WTC11 (cell line): Measurements from ENCODE around the gene TTC33.

Source experiments
- CREM ChIP-seq: sonication (generic); formaldehyde crosslinking; IDR thresholded peaks from 2 replicates; pipeline ENCODE4 v1.8.1; 2022; ENCODE audit warnings: mild to moderate bottlenecking, missing genetic modification reagents, moderate library complexity
- IRF1 ChIP-seq: sonication (generic); formaldehyde crosslinking; IDR thresholded peaks from 2 replicates; pipeline ENCODE4 v1.8.0; 2023; ENCODE audit warnings: missing genetic modification reagents
- NFATC4 ChIP-seq: fragments of 250-450 bp; sonication (Bioruptor Pico); IDR thresholded peaks from 2 replicates; pipeline ENCODE4 v1.9.0; 2021; ENCODE audit warnings: mild to moderate bottlenecking
- NR2C2 ChIP-seq: sonication (generic); formaldehyde crosslinking; IDR thresholded peaks from 2 replicates; pipeline ENCODE4 v1.8.0; 2022; ENCODE audit warnings: mild to moderate bottlenecking, missing genetic modification reagents
- RORB ChIP-seq: fragments of 250-450 bp; sonication (Bioruptor Pico); IDR thresholded peaks from 2 replicates; pipeline ENCODE4 v1.9.0; 2021; ENCODE audit warnings: mild to moderate bottlenecking
- SP1 ChIP-seq: sonication (generic); formaldehyde crosslinking; conservative IDR thresholded peaks from 2 replicates; pipeline ENCODE4 v1.8.1; 2022; ENCODE audit warnings: missing genetic modification reagents
- ZBTB21 ChIP-seq: sonication (generic); formaldehyde crosslinking; IDR thresholded peaks from 2 replicates; pipeline ENCODE4 v1.8.1; 2023; ENCODE audit warnings: mild to moderate bottlenecking, missing genetic modification reagents, borderline replicate concordance
- TF ChIP-seq, protein P1 (sequence below): fragments of 200-600 bp; IDR thresholded peaks from 2 replicates; pipeline ENCODE4 v1.8.0; 2022; ENCODE audit warnings: antibody characterized with exemption
- TF ChIP-seq, protein P2 (sequence below): sonication (generic); formaldehyde crosslinking; IDR thresholded peaks from 2 replicates; pipeline ENCODE4 v1.8.0; 2022; ENCODE audit warnings: mild to moderate bottlenecking, missing genetic modification reagents

GRCh38 chr5:40679913-40680681 lies 75.7 kb downstream of the TTC33 start, which contains the start of gene PTGER4:
- TF ChIP-seq, protein P1, sequence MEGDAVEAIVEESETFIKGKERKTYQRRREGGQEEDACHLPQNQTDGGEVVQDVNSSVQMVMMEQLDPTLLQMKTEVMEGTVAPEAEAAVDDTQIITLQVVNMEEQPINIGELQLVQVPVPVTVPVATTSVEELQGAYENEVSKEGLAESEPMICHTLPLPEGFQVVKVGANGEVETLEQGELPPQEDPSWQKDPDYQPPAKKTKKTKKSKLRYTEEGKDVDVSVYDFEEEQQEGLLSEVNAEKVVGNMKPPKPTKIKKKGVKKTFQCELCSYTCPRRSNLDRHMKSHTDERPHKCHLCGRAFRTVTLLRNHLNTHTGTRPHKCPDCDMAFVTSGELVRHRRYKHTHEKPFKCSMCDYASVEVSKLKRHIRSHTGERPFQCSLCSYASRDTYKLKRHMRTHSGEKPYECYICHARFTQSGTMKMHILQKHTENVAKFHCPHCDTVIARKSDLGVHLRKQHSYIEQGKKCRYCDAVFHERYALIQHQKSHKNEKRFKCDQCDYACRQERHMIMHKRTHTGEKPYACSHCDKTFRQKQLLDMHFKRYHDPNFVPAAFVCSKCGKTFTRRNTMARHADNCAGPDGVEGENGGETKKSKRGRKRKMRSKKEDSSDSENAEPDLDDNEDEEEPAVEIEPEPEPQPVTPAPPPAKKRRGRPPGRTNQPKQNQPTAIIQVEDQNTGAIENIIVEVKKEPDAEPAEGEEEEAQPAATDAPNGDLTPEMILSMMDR = no peak
- TF ChIP-seq SP1 (CRISPR knock-in tag) (no peak; the same call in 1 of the 2 replicates), NFATC4 (CRISPR knock-in tag) (no peak), ZBTB21 (no peak), CREM (CRISPR knock-in tag) (no peak), RORB (CRISPR knock-in tag) (no peak), IRF1 (no peak), NR2C2 (CRISPR knock-in tag) (no peak)
- TF ChIP-seq, protein P2, sequence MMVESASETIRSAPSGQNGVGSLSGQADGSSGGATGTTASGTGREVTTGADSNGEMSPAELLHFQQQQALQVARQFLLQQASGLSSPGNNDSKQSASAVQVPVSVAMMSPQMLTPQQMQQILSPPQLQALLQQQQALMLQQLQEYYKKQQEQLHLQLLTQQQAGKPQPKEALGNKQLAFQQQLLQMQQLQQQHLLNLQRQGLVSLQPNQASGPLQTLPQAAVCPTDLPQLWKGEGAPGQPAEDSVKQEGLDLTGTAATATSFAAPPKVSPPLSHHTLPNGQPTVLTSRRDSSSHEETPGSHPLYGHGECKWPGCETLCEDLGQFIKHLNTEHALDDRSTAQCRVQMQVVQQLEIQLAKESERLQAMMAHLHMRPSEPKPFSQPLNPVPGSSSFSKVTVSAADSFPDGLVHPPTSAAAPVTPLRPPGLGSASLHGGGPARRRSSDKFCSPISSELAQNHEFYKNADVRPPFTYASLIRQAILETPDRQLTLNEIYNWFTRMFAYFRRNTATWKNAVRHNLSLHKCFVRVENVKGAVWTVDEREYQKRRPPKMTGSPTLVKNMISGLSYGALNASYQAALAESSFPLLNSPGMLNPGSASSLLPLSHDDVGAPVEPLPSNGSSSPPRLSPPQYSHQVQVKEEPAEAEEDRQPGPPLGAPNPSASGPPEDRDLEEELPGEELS (CRISPR knock-in tag) = no peak
